Fibroblast of villous mesenchyme (primary cell): Measurements from ENCODE around the gene VAMP7. TPM values are rescaled to one million over a fixed set of nuclear protein-coding genes. Genes with fewer than 3 reads are reported as not detected.

Source experiments
- small RNA-seq: library from RNA; depleted of rRNA; stranded (forward); fragments of <200 nt; gene quantifications from one replicate; pipeline ENCODE3, GENCODE V24; 2012
- total RNA-seq: library from RNA; depleted of rRNA; stranded (reverse); fragments of >200 nt; gene quantifications from 2 replicates; pipeline ENCODE4 v1.2.3, GENCODE V29; 2012

The VAMP7 gene
- total RNA-seq, 1 donor = 58.7 TPM

Small RNA genes lying within 50 kb of the gene (small RNA-seq; reads per million reads assigned to genes)
- not detected for gene DPH3P2

Other genes with a start within 250 kb of the VAMP7 start
- not detected in 2 replicates for gene IL9R, start 116.4 kb downstream of the VAMP7 start, total RNA-seq